CD4-positive, CD25-positive, alpha-beta regulatory T cell (primary cell): ENCODE measurements around the gene USP32. TPM values are rescaled to one million over a fixed set of nuclear protein-coding genes. Genes with fewer than 3 reads are reported as not detected.
"Not testable (repeated sequence)": the region's sequence is repeated elsewhere in the genome, so short reads cannot be mapped to it uniquely, and the experiment has no call there.

ENCODE experiments used
- ATAC-seq, 2 donors: fragments of 150-1000 bp; cut with Tn5 transposase; one replicate each; pipeline ENCODE4 v1.10.0; 2021; ENCODE audit warnings: low read depth in 2 of 2, moderate number of reproducible peaks in 2 of 2, moderate library complexity in 1 of 2
- DNase-seq, 3 donors: peaks; one replicate each; pipeline versions ENCODE4 v3.0.0 to v3.0.0-alpha.2; 2012 to 2022; ENCODE audit warnings: mixed read lengths in 1 of 3
- H3K27ac ChIP-seq: one replicate; pipeline ENCODE4 v1.7.0; 2013; ENCODE audit warnings: mild to moderate bottlenecking, low read length; ENCODE audit not compliant: insufficient read depth, poor library complexity, severe bottlenecking
- H3K27me3 ChIP-seq: one replicate; pipeline ENCODE4 v1.7.0; 2013; ENCODE audit warnings: low read length; ENCODE audit not compliant: control insufficient read depth, insufficient read depth
- H3K36me3 ChIP-seq: one replicate; pipeline ENCODE4 v1.7.0; 2013; ENCODE audit warnings: mild to moderate bottlenecking, low read length, moderate library complexity; ENCODE audit not compliant: control insufficient read depth, insufficient read depth
- H3K4me1 ChIP-seq: 2 replicates; pipeline ENCODE4 v1.7.0; 2013; ENCODE audit warnings: mild to moderate bottlenecking, low read length; ENCODE audit not compliant: insufficient read depth, control insufficient read depth, poor library complexity, severe bottlenecking
- H3K4me3 ChIP-seq: one replicate; pipeline ENCODE4 v1.7.0; 2013; ENCODE audit warnings: low read depth, mild to moderate bottlenecking, low read length, moderate library complexity
- H3K9me3 ChIP-seq, 2 experiments: 1 replicate in 1 of 2; 2 replicates in 1 of 2; pipeline ENCODE4 v1.7.0; 2013; ENCODE audit warnings: low read length in 2 of 2, mild to moderate bottlenecking in 1 of 2, moderate library complexity in 1 of 2; ENCODE audit not compliant: control insufficient read depth in 2 of 2
- H3K27ac Mint-ChIP-seq, 3 donors: one replicate each; pipeline ENCODE4 v1.8.0; 2020 to 2022; ENCODE audit warnings: mild to moderate bottlenecking in 3 of 3, mixed read lengths in 3 of 3, moderate library complexity in 2 of 3
- H3K27me3 Mint-ChIP-seq: one replicate; pipeline ENCODE4 v1.8.0; 2022; ENCODE audit warnings: mild to moderate bottlenecking, mixed read lengths
- H3K36me3 Mint-ChIP-seq: one replicate; pipeline ENCODE4 v1.8.0; 2020; ENCODE audit warnings: mixed read lengths
- H3K4me1 Mint-ChIP-seq, 4 donors: one replicate each; pipeline ENCODE4 v1.8.0; 2020 to 2022; ENCODE audit warnings: mixed read lengths in 4 of 4, mild to moderate bottlenecking in 1 of 4
- H3K4me3 Mint-ChIP-seq, 4 donors: one replicate each; pipeline ENCODE4 v1.8.0; 2020 to 2022; ENCODE audit warnings: mild to moderate bottlenecking in 4 of 4, mixed read lengths in 4 of 4, moderate library complexity in 3 of 4
- H3K9me3 Mint-ChIP-seq, 7 donors: one replicate each; pipeline ENCODE4 v1.8.0; 2020 to 2022; ENCODE audit warnings: mixed read lengths in 7 of 7, mild to moderate bottlenecking in 3 of 7, moderate library complexity in 2 of 7
- polyA plus RNA-seq, 4 donors: library from polyadenylated mRNA; unstranded; fragments of 300-500 nt; fragmentation: Illumina TruSeq; gene quantifications; one replicate each; pipeline ENCODE4 v1.2.3, GENCODE V29; 2021
- total RNA-seq: library from RNA; stranded (reverse); gene quantifications from one replicate; pipeline ENCODE4 v1.2.3, GENCODE V29; 2022

The USP32 gene
- total and polyA plus RNA-seq, 5 donors from 2014 or later, result 6.1 to 47.0 (median 7.5) TPM

- Histone ChIP-seq H3K27ac (no peak overlapping the region), H3K27me3 (peaks cover 1% of the 10 kb centered on the region), H3K9me3 (no peaks in the 10 kb centered on the region), H3K36me3 (no peaks in the 10 kb centered on the region), H3K4me1 (peaks cover 4% of the 10 kb centered on the region), H3K4me3 (no peak overlapping the region)
- no peak for ATAC-seq
- H3K27ac Mint-ChIP-seq, result no peak overlapping the region
- H3K27me3 Mint-ChIP-seq, result peaks cover 8% of the 10 kb centered on the region
- DNase-seq, result no peak
- H3K9me3 Mint-ChIP-seq, result peaks cover 0 to 2% (median 0%) of the 10 kb centered on the region in 7 donors
- H3K4me1 Mint-ChIP-seq, result peaks cover 0 to 4% (median 1%) of the 10 kb centered on the region in 4 donors
- peaks cover 2% of the 10 kb centered on the region for H3K36me3 Mint-ChIP-seq
- no peak overlapping the region for H3K4me3 Mint-ChIP-seq
Measured at GRCh38 chr17:60426596-60426995, 34.7 kb upstream of the USP32 start.

- Histone ChIP-seq H3K4me3 (no peak overlapping the region), H3K27ac (no peak overlapping the region), H3K4me1 (peaks cover 10% of the 10 kb centered on the region), H3K27me3 (no peaks in the 10 kb centered on the region), H3K9me3 (no peaks in the 10 kb centered on the region), H3K36me3 (no peaks in the 10 kb centered on the region)
- Mint-ChIP-seq H3K27me3 (peaks cover 6% of the 10 kb centered on the region), H3K4me3 (no peak overlapping the region), H3K9me3 (peaks cover 0 to 2% (median 0%) of the 10 kb centered on the region in 7 donors), H3K27ac (no peak overlapping the region), H3K4me1 (peaks cover 0 to 9% (median 3%) of the 10 kb centered on the region in 4 donors), H3K36me3 (no peaks in the 10 kb centered on the region)
- DNase-seq (no peak), ATAC-seq (no peak)
Measured at GRCh38 chr17:60425626-60426025, 33.7 kb upstream of the USP32 start.

GRCh38 chr17:60423865-60424264 is 31.9 kb upstream of the USP32 start:
- H3K27ac ChIP-seq, result no peak overlapping the region
- ATAC-seq (no peak), DNase-seq (peak in 1 of 3 donors; percentile 16)
- H3K27me3 Mint-ChIP-seq, result peaks cover 6% of the 10 kb centered on the region
- no peak overlapping the region for H3K4me3 Mint-ChIP-seq
- no peaks in the 10 kb centered on the region for H3K27me3 ChIP-seq
- H3K9me3 ChIP-seq, result no peaks in the 10 kb centered on the region
- H3K9me3 Mint-ChIP-seq, result peaks cover 0 to 2% (median 0%) of the 10 kb centered on the region in 7 donors
- no peak overlapping the region for H3K4me3 ChIP-seq
- no peak overlapping the region for H3K27ac Mint-ChIP-seq
- no peaks in the 10 kb centered on the region for H3K36me3 Mint-ChIP-seq
- peaks cover 0 to 9% (median 3%) of the 10 kb centered on the region in 4 donors for H3K4me1 Mint-ChIP-seq
- peaks cover 10% of the 10 kb centered on the region for H3K4me1 ChIP-seq
- no peaks in the 10 kb centered on the region for H3K36me3 ChIP-seq

GRCh38 chr17:60422162-60422665 is 30.3 kb upstream of the USP32 start, which contains the start of gene CHCT1:
CHCT1 (plus strand) TSS chr17:60422489; CDS start chr17:60422593, 104 bp downstream.
- H3K27ac ChIP-seq, result no peak within 1 kb of the TSS
- no peak for ATAC-seq
- H3K27ac Mint-ChIP-seq, result peak within 1 kb of the TSS in 2 of 3 donors; percentile 63 to 93

GRCh38 chr17:60421273-60422161 is 29.6 kb upstream of the USP32 start:
- peak; percentile 94 to 96 for ATAC-seq
- H3K27me3 ChIP-seq, result no peaks in the 10 kb centered on the region
- peak overlapping the region; percentile 4 for H3K4me3 ChIP-seq
- no peak overlapping the region for H3K27ac ChIP-seq
- H3K4me1 Mint-ChIP-seq, result peaks cover 0 to 9% (median 3%) of the 10 kb centered on the region in 4 donors
- H3K4me3 Mint-ChIP-seq, result peak overlapping the region; percentile 22 to 89 (median 75)
- peaks cover 10% of the 10 kb centered on the region for H3K4me1 ChIP-seq
- peak; percentile 51 to 79 (median 69) for DNase-seq
- no peaks in the 10 kb centered on the region for H3K27me3 Mint-ChIP-seq
- H3K9me3 ChIP-seq, result no peaks in the 10 kb centered on the region
- peaks cover 0 to 2% (median 0%) of the 10 kb centered on the region in 7 donors for H3K9me3 Mint-ChIP-seq
- peak overlapping the region in 2 of 3 donors; percentile 63 to 93 for H3K27ac Mint-ChIP-seq
- H3K36me3 ChIP-seq, result no peaks in the 10 kb centered on the region
- no peaks in the 10 kb centered on the region for H3K36me3 Mint-ChIP-seq

More at GRCh38 chr17:60422162-60422665, 30.3 kb upstream of the USP32 start, which contains the start of gene CHCT1:
- peaks cover 0 to 9% (median 3%) of the 10 kb centered on the region in 4 donors for H3K4me1 Mint-ChIP-seq
- Histone ChIP-seq H3K4me1 (peaks cover 10% of the 10 kb centered on the region), H3K27me3 (no peaks in the 10 kb centered on the region), H3K4me3 (peak within 1 kb of the TSS; percentile 4), H3K36me3 (no peaks in the 10 kb centered on the region), H3K9me3 (no peaks in the 10 kb centered on the region)
- DNase-seq, result no peak
- H3K9me3 Mint-ChIP-seq, result peaks cover 0 to 2% (median 0%) of the 10 kb centered on the region in 7 donors
- no peaks in the 10 kb centered on the region for H3K27me3 Mint-ChIP-seq
- H3K36me3 Mint-ChIP-seq, result no peaks in the 10 kb centered on the region
- peak within 1 kb of the TSS; percentile 66 to 89 (median 75) for H3K4me3 Mint-ChIP-seq

GRCh38 chr17:60419875-60420274 is 27.9 kb upstream of the USP32 start:
- ATAC-seq, H3K4me3 Mint-ChIP-seq, H3K36me3 ChIP-seq, H3K36me3 Mint-ChIP-seq, H3K27ac Mint-ChIP-seq, H3K27me3 Mint-ChIP-seq, DNase-seq, H3K9me3 Mint-ChIP-seq, H3K27ac ChIP-seq, H3K27me3 ChIP-seq, H3K4me1 Mint-ChIP-seq, H3K9me3 ChIP-seq, H3K4me3 ChIP-seq: not testable (repeated sequence)
- H3K4me1 ChIP-seq, result peaks cover 10% of the 10 kb centered on the region

- not testable (repeated sequence) for H3K4me1 Mint-ChIP-seq, H3K27me3 Mint-ChIP-seq, H3K27ac ChIP-seq, H3K36me3 ChIP-seq, H3K4me3 ChIP-seq, H3K36me3 Mint-ChIP-seq, H3K9me3 Mint-ChIP-seq, DNase-seq, H3K27ac Mint-ChIP-seq, H3K9me3 ChIP-seq, ATAC-seq, H3K27me3 ChIP-seq
- peak overlapping the region in 1 of 4 donors; percentile 19 for H3K4me3 Mint-ChIP-seq
- H3K4me1 ChIP-seq, result peaks cover 10% of the 10 kb centered on the region
Measured at GRCh38 chr17:60419003-60419402, 27.1 kb upstream of the USP32 start.
